Measurements from ENCODE around the gene SLC35F3.
A peak's percentile ranks its signal among the peaks of the same experiment; 100 is the strongest.

SLC35F3 gene

DNA sequence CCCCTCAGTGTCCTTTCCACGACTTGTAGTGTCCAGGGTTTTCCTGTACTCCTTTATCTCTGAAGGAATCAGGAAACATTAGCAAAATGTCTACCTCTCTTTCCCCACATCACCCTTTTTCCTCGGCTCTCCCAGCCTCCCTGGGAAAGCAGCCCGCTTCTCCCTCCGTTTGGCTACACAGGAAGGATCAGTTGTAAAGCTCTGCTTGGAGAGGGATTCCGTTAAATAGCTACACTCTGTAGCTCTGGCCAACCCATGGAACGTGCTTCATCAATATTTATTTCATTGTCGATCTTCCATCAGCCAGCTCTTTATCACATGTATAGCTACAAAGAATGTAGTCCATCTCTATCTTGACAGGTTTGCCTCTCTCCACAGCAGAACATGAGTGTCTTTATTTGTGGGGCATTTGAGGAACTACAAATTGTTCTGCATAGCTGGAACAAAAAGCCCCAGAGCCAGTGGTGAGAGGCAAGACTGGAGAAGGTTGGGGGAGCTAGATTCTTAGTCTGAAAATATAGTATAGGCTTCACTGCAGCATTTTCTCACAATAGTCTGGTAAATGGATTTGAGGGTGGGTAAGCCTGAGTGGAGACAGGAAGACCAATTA is 191.8 kb downstream of the SLC35F3 start:
- TF ChIP-seq MAX (IDR thresholded peaks at IDR 0.05) (no peak), FOXM1 (IDR thresholded peaks at IDR 0.05; ENCODE audit: borderline replicate concordance, low read depth) (no peak), YY1 (IDR thresholded peaks at IDR 0.05; ENCODE audit: low read depth) (no peak), CEBPB (IDR thresholded peaks at IDR 0.05) (no peak), TCF12 (IDR thresholded peaks at IDR 0.05; ENCODE audit: low read depth) (no peak), ZBTB7A (IDR thresholded peaks at IDR 0.05; ENCODE audit: low read depth) (no peak), RAD21 (IDR thresholded peaks at IDR 0.05; ENCODE audit: low read depth) (no peak), TEAD4 (IDR thresholded peaks at IDR 0.05) (no peak), CREB1 (IDR thresholded peaks at IDR 0.05; ENCODE audit: low read depth) (no peak)
- TF ChIP-seq, protein P1, sequence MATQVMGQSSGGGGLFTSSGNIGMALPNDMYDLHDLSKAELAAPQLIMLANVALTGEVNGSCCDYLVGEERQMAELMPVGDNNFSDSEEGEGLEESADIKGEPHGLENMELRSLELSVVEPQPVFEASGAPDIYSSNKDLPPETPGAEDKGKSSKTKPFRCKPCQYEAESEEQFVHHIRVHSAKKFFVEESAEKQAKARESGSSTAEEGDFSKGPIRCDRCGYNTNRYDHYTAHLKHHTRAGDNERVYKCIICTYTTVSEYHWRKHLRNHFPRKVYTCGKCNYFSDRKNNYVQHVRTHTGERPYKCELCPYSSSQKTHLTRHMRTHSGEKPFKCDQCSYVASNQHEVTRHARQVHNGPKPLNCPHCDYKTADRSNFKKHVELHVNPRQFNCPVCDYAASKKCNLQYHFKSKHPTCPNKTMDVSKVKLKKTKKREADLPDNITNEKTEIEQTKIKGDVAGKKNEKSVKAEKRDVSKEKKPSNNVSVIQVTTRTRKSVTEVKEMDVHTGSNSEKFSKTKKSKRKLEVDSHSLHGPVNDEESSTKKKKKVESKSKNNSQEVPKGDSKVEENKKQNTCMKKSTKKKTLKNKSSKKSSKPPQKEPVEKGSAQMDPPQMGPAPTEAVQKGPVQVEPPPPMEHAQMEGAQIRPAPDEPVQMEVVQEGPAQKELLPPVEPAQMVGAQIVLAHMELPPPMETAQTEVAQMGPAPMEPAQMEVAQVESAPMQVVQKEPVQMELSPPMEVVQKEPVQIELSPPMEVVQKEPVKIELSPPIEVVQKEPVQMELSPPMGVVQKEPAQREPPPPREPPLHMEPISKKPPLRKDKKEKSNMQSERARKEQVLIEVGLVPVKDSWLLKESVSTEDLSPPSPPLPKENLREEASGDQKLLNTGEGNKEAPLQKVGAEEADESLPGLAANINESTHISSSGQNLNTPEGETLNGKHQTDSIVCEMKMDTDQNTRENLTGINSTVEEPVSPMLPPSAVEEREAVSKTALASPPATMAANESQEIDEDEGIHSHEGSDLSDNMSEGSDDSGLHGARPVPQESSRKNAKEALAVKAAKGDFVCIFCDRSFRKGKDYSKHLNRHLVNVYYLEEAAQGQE (IDR thresholded peaks at IDR 0.05; ENCODE audit: low read depth): no peak

GRCh38 chr1:234102583-234102982 is 198.1 kb downstream of the SLC35F3 start:
- TF ChIP-seq CEBPB (IDR thresholded peaks at IDR 0.05) (no peak), CREB1 (IDR thresholded peaks at IDR 0.05; ENCODE audit: low read depth) (no peak), FOXM1 (IDR thresholded peaks at IDR 0.05; ENCODE audit: borderline replicate concordance, low read depth) (no peak), NFIC (IDR thresholded peaks at IDR 0.05) (no peak)
- TF ChIP-seq, protein P1 (IDR thresholded peaks at IDR 0.05; ENCODE audit: low read depth): no peak

DNA sequence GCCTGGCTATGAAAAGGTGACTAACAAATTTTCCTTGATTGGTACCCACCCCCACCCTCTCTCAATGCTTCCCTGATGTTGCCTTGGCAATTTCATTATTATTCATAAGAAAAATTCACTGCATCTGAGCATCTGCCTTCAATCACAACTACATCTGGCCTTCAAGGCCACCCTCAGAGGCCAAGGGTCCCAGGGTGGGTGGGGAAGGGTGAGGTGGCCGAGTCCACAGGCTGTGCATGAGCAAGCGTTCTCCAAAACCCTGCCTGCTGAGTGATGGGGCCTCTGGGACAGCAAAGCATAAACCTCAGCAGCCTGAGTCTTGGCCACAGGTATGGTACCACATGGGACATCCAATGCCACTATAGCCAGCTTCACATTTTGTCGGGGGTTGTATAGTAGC is 198.7 kb downstream of the SLC35F3 start:
- TF ChIP-seq EP300 (IDR thresholded peaks at IDR 0.05; ENCODE audit: borderline replicate concordance): no peak
- no peak for TF ChIP-seq USF1 (IDR thresholded peaks at IDR 0.05)
- no peak for TF ChIP-seq FOXM1 (IDR thresholded peaks at IDR 0.05; ENCODE audit: borderline replicate concordance, low read depth)
- TF ChIP-seq TCF12 (IDR thresholded peaks at IDR 0.05; ENCODE audit: low read depth): no peak
- TF ChIP-seq NFIC (IDR thresholded peaks at IDR 0.05): no peak
- no peak for TF ChIP-seq CREB1 (IDR thresholded peaks at IDR 0.05; ENCODE audit: low read depth)
- TF ChIP-seq TEAD4 (IDR thresholded peaks at IDR 0.05): no peak
- TF ChIP-seq TAF1 (IDR thresholded peaks at IDR 0.05; ENCODE audit: low read depth): no peak
- no peak for TF ChIP-seq YY1 (IDR thresholded peaks at IDR 0.05; ENCODE audit: low read depth)
- no peak for TF ChIP-seq EGR1 (IDR thresholded peaks at IDR 0.05)
- no peak for TF ChIP-seq CEBPB (IDR thresholded peaks at IDR 0.05)
- TF ChIP-seq MAX (IDR thresholded peaks at IDR 0.05): no peak
- no peak for TF ChIP-seq RAD21 (IDR thresholded peaks at IDR 0.05; ENCODE audit: low read depth)

- TF ChIP-seq USF1 (IDR thresholded peaks at IDR 0.05) (peak; percentile 31; the same call in 1 of the 2 replicates), ZBTB7A (IDR thresholded peaks at IDR 0.05; ENCODE audit: low read depth) (no peak)
Observed at GRCh38 chr1:234106032-234106431, 201.6 kb downstream of the SLC35F3 start.

GRCh38 chr1:234107416-234108021 is 203.0 kb downstream of the SLC35F3 start:
- no peak for TF ChIP-seq MAX (IDR thresholded peaks at IDR 0.05)
- TF ChIP-seq FOXM1 (IDR thresholded peaks at IDR 0.05; ENCODE audit: borderline replicate concordance, low read depth): no peak
- TF ChIP-seq CREB1 (IDR thresholded peaks at IDR 0.05; ENCODE audit: low read depth): no peak
- TF ChIP-seq, protein P1 (IDR thresholded peaks at IDR 0.05; ENCODE audit: low read depth): no peak
- no peak for TF ChIP-seq RAD21 (IDR thresholded peaks at IDR 0.05; ENCODE audit: low read depth)
- TF ChIP-seq NFIC (IDR thresholded peaks at IDR 0.05): no peak
- no peak for TF ChIP-seq TAF1 (IDR thresholded peaks at IDR 0.05; ENCODE audit: low read depth)
- TF ChIP-seq ZBTB7A (IDR thresholded peaks at IDR 0.05; ENCODE audit: low read depth): no peak
- no peak for TF ChIP-seq TEAD4 (IDR thresholded peaks at IDR 0.05)
- TF ChIP-seq CEBPB (IDR thresholded peaks at IDR 0.05): no peak
- TF ChIP-seq EP300 (IDR thresholded peaks at IDR 0.05; ENCODE audit: borderline replicate concordance): no peak
- TF ChIP-seq USF1 (IDR thresholded peaks at IDR 0.05): no peak
- TF ChIP-seq TCF12 (IDR thresholded peaks at IDR 0.05; ENCODE audit: low read depth): no peak

Data from Ishikawa (cell line).